ENCODE data around the gene DDX41. TPM values are rescaled to one million over a fixed set of nuclear protein-coding genes. Genes with fewer than 3 reads are reported as not detected.
"Not testable (repeated sequence)": the region's sequence is repeated elsewhere in the genome, so short reads cannot be mapped to it uniquely, and the experiment has no call there.

DDX41 gene
- total RNA-seq, 1 experiment from 2014 or later, result 172 TPM

GRCh38 chr5:177491983-177492746, 24.6 kb downstream of the DDX41 start:
- in situ Hi-C loops (cut with HindIII; ENCODE audit: low pct_unique_long_range_greater_than_20kb, low sequenced_read_pairs), result no loop called here
- no peak for DNase-seq (ENCODE audit: low read depth)

GRCh38 chr5:177491429-177491945, 25.3 kb downstream of the DDX41 start:
- peak; percentile 48 for DNase-seq (ENCODE audit: low read depth)
- in situ Hi-C loops (cut with HindIII; ENCODE audit: low pct_unique_long_range_greater_than_20kb, low sequenced_read_pairs), result no loop called here

- no peak for DNase-seq (ENCODE audit: low read depth)
- in situ Hi-C loops (cut with HindIII; ENCODE audit: low pct_unique_long_range_greater_than_20kb, low sequenced_read_pairs), result no loop called here
Measured at GRCh38 chr5:177490992-177491391, 25.8 kb downstream of the DDX41 start.

- no peak for DNase-seq (ENCODE audit: low read depth)
- in situ Hi-C loops (cut with HindIII; ENCODE audit: low pct_unique_long_range_greater_than_20kb, low sequenced_read_pairs), result no loop called here
Measured at GRCh38 chr5:177490311-177490991, 26.3 kb downstream of the DDX41 start.

GRCh38 chr5:177489119-177489716, 27.5 kb downstream of the DDX41 start:
- no peak for DNase-seq (ENCODE audit: low read depth)
- in situ Hi-C loops (cut with HindIII; ENCODE audit: low pct_unique_long_range_greater_than_20kb, low sequenced_read_pairs), result no loop called here

GRCh38 chr5:177487975-177488374, 28.8 kb downstream of the DDX41 start:
- in situ Hi-C loops (cut with HindIII; ENCODE audit: low pct_unique_long_range_greater_than_20kb, low sequenced_read_pairs), result no loop called here
- DNase-seq (ENCODE audit: low read depth), result no peak

GRCh38 chr5:177487144-177487543, 29.6 kb downstream of the DDX41 start:
- in situ Hi-C loops (cut with HindIII; ENCODE audit: low pct_unique_long_range_greater_than_20kb, low sequenced_read_pairs), result no loop called here
- DNase-seq (ENCODE audit: low read depth), result no peak

- in situ Hi-C loops (cut with HindIII; ENCODE audit: low pct_unique_long_range_greater_than_20kb, low sequenced_read_pairs), result no loop called here
Measured at GRCh38 chr5:177486256-177486655, 30.5 kb downstream of the DDX41 start.

GRCh38 chr5:177485753-177486152, 31.0 kb downstream of the DDX41 start:
- in situ Hi-C loops (cut with HindIII; ENCODE audit: low pct_unique_long_range_greater_than_20kb, low sequenced_read_pairs); DNase-seq (ENCODE audit: low read depth): not testable (repeated sequence)

More at GRCh38 chr5:177486256-177486655, 30.5 kb downstream of the DDX41 start:
- no peak for DNase-seq (ENCODE audit: low read depth)

- DNase-seq (ENCODE audit: low read depth), result no peak
- in situ Hi-C loops (cut with HindIII; ENCODE audit: low pct_unique_long_range_greater_than_20kb, low sequenced_read_pairs), result no loop called here
Measured at GRCh38 chr5:177484902-177485549, 31.7 kb downstream of the DDX41 start.

- in situ Hi-C loops (cut with HindIII; ENCODE audit: low pct_unique_long_range_greater_than_20kb, low sequenced_read_pairs), result no loop called here
- no peak for DNase-seq (ENCODE audit: low read depth)
Measured at GRCh38 chr5:177483994-177484901, 32.5 kb downstream of the DDX41 start.

GRCh38 chr5:177483042-177483441, 33.7 kb downstream of the DDX41 start:
- DNase-seq (ENCODE audit: low read depth), result no peak
- in situ Hi-C loops (cut with HindIII; ENCODE audit: low pct_unique_long_range_greater_than_20kb, low sequenced_read_pairs), result no loop called here

- DNase-seq (ENCODE audit: low read depth), result no peak
- in situ Hi-C loops (cut with HindIII; ENCODE audit: low pct_unique_long_range_greater_than_20kb, low sequenced_read_pairs), result no loop called here
Measured at GRCh38 chr5:177482359-177482795, 34.4 kb downstream of the DDX41 start.

GRCh38 chr5:177479774-177480173, 37.0 kb downstream of the DDX41 start:
- in situ Hi-C loops (cut with HindIII; ENCODE audit: low pct_unique_long_range_greater_than_20kb, low sequenced_read_pairs), result no loop called here
- no peak for DNase-seq (ENCODE audit: low read depth)

GRCh38 chr5:177478711-177479646, 37.8 kb downstream of the DDX41 start:
- DNase-seq (ENCODE audit: low read depth), result no peak
- in situ Hi-C loops (cut with HindIII; ENCODE audit: low pct_unique_long_range_greater_than_20kb, low sequenced_read_pairs), result no loop called here

GRCh38 chr5:177477701-177478477, 38.9 kb downstream of the DDX41 start:
- no peak for DNase-seq (ENCODE audit: low read depth)
- in situ Hi-C loops (cut with HindIII; ENCODE audit: low pct_unique_long_range_greater_than_20kb, low sequenced_read_pairs), result no loop called here

Data from Caki2 (cell line).